Astrocyte (in vitro differentiated cells and primary cell): ENCODE data around the gene ACADSB. TPM values are rescaled to one million over a fixed set of nuclear protein-coding genes. Genes with fewer than 3 reads are reported as not detected.

Experiments
- DNase-seq: peaks from one replicate; pipeline ENCODE4 v3.0.0-alpha.2; 2010; ENCODE audit warnings: low read depth
- FAIRE-seq: peaks from 2 replicates; lab custom pipeline; 2011; peaks lifted over from hg19 to GRCh38; lab: Jason Lieb, UNC
- H2AFZ ChIP-seq: 2 replicates; pipeline ENCODE4 v1.6.0; 2012; ENCODE audit warnings: low read depth, low read length, inconsistent platforms
- H3K27ac ChIP-seq: 2 replicates; pipeline ENCODE4 v1.5.1; 2011; ENCODE audit warnings: low read depth, low read length, inconsistent platforms
- H3K27me3 ChIP-seq: 2 replicates; pipeline ENCODE4 v1.6.0; 2011; ENCODE audit warnings: low read length, inconsistent platforms; ENCODE audit not compliant: insufficient read depth
- H3K36me3 ChIP-seq: 2 replicates; pipeline ENCODE4 v1.5.1; 2011; ENCODE audit warnings: low read length, inconsistent platforms; ENCODE audit not compliant: insufficient read depth
- H3K4me1 ChIP-seq: 2 replicates; pipeline ENCODE4 v1.5.1; 2011; ENCODE audit warnings: low read length, inconsistent platforms; ENCODE audit not compliant: insufficient read depth
- H3K4me2 ChIP-seq: 2 replicates; pipeline ENCODE4 v1.6.0; 2012; ENCODE audit warnings: low read length, inconsistent platforms
- H3K4me3 ChIP-seq: 2 replicates; pipeline ENCODE4 v1.5.1; 2011; ENCODE audit warnings: low read depth, mild to moderate bottlenecking, low read length, inconsistent platforms; ENCODE audit not compliant: insufficient read depth
- H3K79me2 ChIP-seq: 2 replicates; pipeline ENCODE4 v1.6.0; 2012; ENCODE audit warnings: mild to moderate bottlenecking, low read length, inconsistent platforms; ENCODE audit not compliant: insufficient read depth
- H3K9ac ChIP-seq: 2 replicates; pipeline ENCODE4 v1.6.0; 2012; ENCODE audit warnings: mild to moderate bottlenecking, low read length, inconsistent platforms
- H3K9me3 ChIP-seq: 2 replicates; pipeline ENCODE4 v1.5.1; 2012; ENCODE audit warnings: low read depth, mild to moderate bottlenecking, low read length, inconsistent platforms; ENCODE audit not compliant: insufficient read depth
- H4K20me1 ChIP-seq: 2 replicates; pipeline ENCODE4 v1.6.0; 2012; ENCODE audit warnings: low read length, inconsistent platforms; ENCODE audit not compliant: insufficient read depth
- H3K27ac Mint-ChIP-seq: one replicate; pipeline ENCODE4 v1.8.0; 2021; ENCODE audit warnings: mild to moderate bottlenecking, mixed read lengths; ENCODE audit not compliant: unreplicated experiment
- H3K27me3 Mint-ChIP-seq: one replicate; pipeline ENCODE4 v1.8.0; 2021; ENCODE audit warnings: low read depth, mixed read lengths; ENCODE audit not compliant: unreplicated experiment
- H3K36me3 Mint-ChIP-seq: one replicate; pipeline ENCODE4 v1.8.0; 2021; ENCODE audit warnings: low read depth, mixed read lengths; ENCODE audit not compliant: unreplicated experiment
- H3K4me1 Mint-ChIP-seq: one replicate; pipeline ENCODE4 v1.8.0; 2021; ENCODE audit warnings: low read depth, mixed read lengths; ENCODE audit not compliant: unreplicated experiment
- H3K4me3 Mint-ChIP-seq: one replicate; pipeline ENCODE4 v1.8.0; 2021; ENCODE audit warnings: mild to moderate bottlenecking, moderate library complexity, mixed read lengths; ENCODE audit not compliant: unreplicated experiment
- H3K9me3 Mint-ChIP-seq: one replicate; pipeline ENCODE4 v1.8.0; 2021; ENCODE audit warnings: mild to moderate bottlenecking, mixed read lengths; ENCODE audit not compliant: unreplicated experiment
- EZH2 ChIP-seq: IDR thresholded peaks from 2 replicates; pipeline ENCODE4 v1.6.1; 2012; ENCODE audit warnings: mild to moderate bottlenecking, low read length, inconsistent platforms; ENCODE audit not compliant: insufficient read depth
- total RNA-seq: library from RNA; stranded (reverse); gene quantifications from 2 replicates; pipeline ENCODE4 v1.2.1, GENCODE V29; 2021
- TF ChIP-seq, protein P1 (sequence below): IDR thresholded peaks from 2 replicates; pipeline ENCODE4 v1.5.1; 2011; ENCODE audit warnings: low read depth, mild to moderate bottlenecking, inconsistent platforms, low read length, moderate library complexity; ENCODE audit not compliant: insufficient read depth

ACADSB gene
- total RNA-seq, 1 donor from 2014 or later = 10.0 TPM

DNA sequence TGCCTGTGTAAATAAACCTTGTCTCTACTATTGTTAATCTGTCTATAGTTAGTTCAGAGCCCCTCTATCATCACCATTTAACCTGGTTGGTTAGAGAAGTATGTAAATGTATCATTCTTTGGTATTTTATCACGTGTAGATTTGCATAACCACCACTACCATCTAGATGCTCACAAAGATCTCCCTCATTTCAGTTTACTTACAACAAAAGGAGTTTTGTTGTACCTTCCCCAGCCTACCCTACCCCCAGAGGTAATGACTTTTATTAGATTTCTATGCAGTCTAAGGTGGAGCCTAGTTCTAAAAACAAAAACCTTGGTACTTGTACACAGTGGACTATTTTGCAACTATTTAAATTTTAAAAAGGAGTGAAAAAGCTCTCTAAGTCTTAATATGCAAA is 17.5 kb downstream of the ACADSB start:
- no peak overlapping the region for H3K27ac Mint-ChIP-seq
- Histone ChIP-seq H3K79me2 (no peaks in the 10 kb centered on the region), H4K20me1 (no peaks in the 10 kb centered on the region), H3K36me3 (no peaks in the 10 kb centered on the region), H3K27me3 (no peaks in the 10 kb centered on the region), H3K4me3 (no peak overlapping the region), H3K4me2 (no peak overlapping the region), H3K27ac (no peak overlapping the region), H3K9me3 (no peaks in the 10 kb centered on the region), H3K4me1 (no peaks in the 10 kb centered on the region), H2AFZ (no peak overlapping the region), H3K9ac (no peak overlapping the region)
- DNase-seq (no peak), FAIRE-seq (no peak)
- no peaks in the 10 kb centered on the region for H3K4me1 Mint-ChIP-seq
- no peak overlapping the region for H3K4me3 Mint-ChIP-seq
- H3K27me3 Mint-ChIP-seq = no peaks in the 10 kb centered on the region
- no peaks in the 10 kb centered on the region for H3K36me3 Mint-ChIP-seq
- no peaks in the 10 kb centered on the region for H3K9me3 Mint-ChIP-seq
- no peak for TF ChIP-seq EZH2
- TF ChIP-seq, protein P1, sequence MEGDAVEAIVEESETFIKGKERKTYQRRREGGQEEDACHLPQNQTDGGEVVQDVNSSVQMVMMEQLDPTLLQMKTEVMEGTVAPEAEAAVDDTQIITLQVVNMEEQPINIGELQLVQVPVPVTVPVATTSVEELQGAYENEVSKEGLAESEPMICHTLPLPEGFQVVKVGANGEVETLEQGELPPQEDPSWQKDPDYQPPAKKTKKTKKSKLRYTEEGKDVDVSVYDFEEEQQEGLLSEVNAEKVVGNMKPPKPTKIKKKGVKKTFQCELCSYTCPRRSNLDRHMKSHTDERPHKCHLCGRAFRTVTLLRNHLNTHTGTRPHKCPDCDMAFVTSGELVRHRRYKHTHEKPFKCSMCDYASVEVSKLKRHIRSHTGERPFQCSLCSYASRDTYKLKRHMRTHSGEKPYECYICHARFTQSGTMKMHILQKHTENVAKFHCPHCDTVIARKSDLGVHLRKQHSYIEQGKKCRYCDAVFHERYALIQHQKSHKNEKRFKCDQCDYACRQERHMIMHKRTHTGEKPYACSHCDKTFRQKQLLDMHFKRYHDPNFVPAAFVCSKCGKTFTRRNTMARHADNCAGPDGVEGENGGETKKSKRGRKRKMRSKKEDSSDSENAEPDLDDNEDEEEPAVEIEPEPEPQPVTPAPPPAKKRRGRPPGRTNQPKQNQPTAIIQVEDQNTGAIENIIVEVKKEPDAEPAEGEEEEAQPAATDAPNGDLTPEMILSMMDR = no peak

DNA sequence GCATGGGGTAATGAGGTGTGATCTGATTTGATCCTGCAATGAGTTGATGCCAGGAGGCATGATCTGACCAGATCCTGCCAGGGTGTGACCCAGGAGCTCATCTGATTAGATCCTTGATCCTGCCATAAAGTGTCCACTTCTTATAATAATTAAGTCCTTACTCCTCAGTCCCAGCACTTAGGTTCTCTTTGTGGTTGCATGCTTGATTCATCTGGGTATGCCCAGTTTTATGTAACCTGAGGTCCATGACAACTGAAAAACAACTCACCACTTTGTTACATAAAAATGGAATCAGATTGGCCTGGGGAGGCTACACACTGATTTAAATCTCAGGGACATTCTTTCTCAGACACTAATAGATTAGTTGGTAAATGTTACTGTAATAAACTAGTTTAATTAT is 19.1 kb downstream of the ACADSB start:
- Histone ChIP-seq H3K27me3 (no peaks in the 10 kb centered on the region), H2AFZ (no peak overlapping the region), H3K4me1 (no peaks in the 10 kb centered on the region), H4K20me1 (no peaks in the 10 kb centered on the region), H3K27ac (no peak overlapping the region), H3K4me3 (no peak overlapping the region), H3K4me2 (no peak overlapping the region), H3K79me2 (no peaks in the 10 kb centered on the region), H3K9ac (no peak overlapping the region), H3K36me3 (no peaks in the 10 kb centered on the region), H3K9me3 (no peaks in the 10 kb centered on the region)
- no peak overlapping the region for H3K4me3 Mint-ChIP-seq
- TF ChIP-seq EZH2 = no peak
- TF ChIP-seq, protein P1 = no peak
- DNase-seq (no peak), FAIRE-seq (no peak)
- no peaks in the 10 kb centered on the region for H3K36me3 Mint-ChIP-seq
- no peak overlapping the region for H3K27ac Mint-ChIP-seq
- H3K27me3 Mint-ChIP-seq = no peaks in the 10 kb centered on the region
- no peaks in the 10 kb centered on the region for H3K4me1 Mint-ChIP-seq
- no peaks in the 10 kb centered on the region for H3K9me3 Mint-ChIP-seq

DNA sequence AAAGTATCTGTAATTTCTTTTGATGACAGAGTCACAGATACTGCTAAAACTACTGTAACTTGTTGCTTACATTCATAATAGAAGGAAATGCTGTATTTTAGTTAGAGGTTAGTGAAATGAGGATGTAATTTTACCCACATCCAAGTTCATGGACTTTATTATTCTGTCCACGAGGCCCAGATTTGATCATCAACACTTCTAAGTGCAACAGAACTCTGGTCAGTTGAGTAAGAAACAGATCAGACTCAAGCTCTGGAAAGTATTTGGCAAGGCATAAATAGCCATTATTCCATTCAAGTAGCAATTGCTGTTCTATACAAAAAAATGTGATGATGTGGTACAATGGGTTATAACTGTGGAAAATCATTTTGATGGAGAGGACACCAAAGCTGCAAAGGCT is 22.3 kb downstream of the ACADSB start:
- Histone ChIP-seq H3K79me2 (no peaks in the 10 kb centered on the region), H3K9me3 (no peaks in the 10 kb centered on the region), H3K27ac (no peak overlapping the region), H3K4me2 (no peak overlapping the region), H3K27me3 (no peaks in the 10 kb centered on the region), H4K20me1 (no peaks in the 10 kb centered on the region), H3K4me1 (no peaks in the 10 kb centered on the region), H3K36me3 (no peaks in the 10 kb centered on the region), H3K4me3 (no peak overlapping the region), H2AFZ (no peak overlapping the region), H3K9ac (no peak overlapping the region)
- TF ChIP-seq, protein P1 = no peak
- no peak for TF ChIP-seq EZH2
- Mint-ChIP-seq H3K4me3 (no peak overlapping the region), H3K27me3 (no peaks in the 10 kb centered on the region), H3K9me3 (no peaks in the 10 kb centered on the region), H3K36me3 (no peaks in the 10 kb centered on the region), H3K27ac (no peak overlapping the region), H3K4me1 (no peaks in the 10 kb centered on the region)
- no peak for FAIRE-seq
- no peak for DNase-seq
